Lower lobe of right lung (tissue), 2 donors: ENCODE data around the gene KIF5A. TPM values are rescaled to one million over a fixed set of nuclear protein-coding genes. Genes with fewer than 3 reads are reported as not detected.

Experiments used
- ATAC-seq, 2 donors: fragments of 200-7000 bp; cut with Tn5 transposase; one replicate each; pipeline ENCODE4 v1.9.1; 2020 to 2022; ENCODE audit warnings: mild to moderate bottlenecking in 2 of 2, moderate library complexity in 2 of 2
- DNase-seq: peaks from one replicate; pipeline ENCODE4 v3.0.0-alpha.2; 2020
- H3K27ac ChIP-seq: fragments of 200-600 bp; one replicate; pipeline ENCODE4 v1.8.0; 2022
- H3K27me3 ChIP-seq: fragments of 200-600 bp; one replicate; pipeline ENCODE4 v1.8.0; 2022; ENCODE audit warnings: low read depth
- H3K36me3 ChIP-seq: fragments of 200-600 bp; one replicate; pipeline ENCODE4 v1.8.0; 2022; ENCODE audit warnings: mild to moderate bottlenecking
- H3K4me1 ChIP-seq: fragments of 200-600 bp; one replicate; pipeline ENCODE4 v1.8.0; 2022
- H3K4me3 ChIP-seq: fragments of 200-600 bp; one replicate; pipeline ENCODE4 v1.8.0; 2022; ENCODE audit warnings: mild to moderate bottlenecking
- H3K9me3 ChIP-seq: fragments of 200-600 bp; one replicate; pipeline ENCODE4 v1.8.0; 2022
- CTCF ChIP-seq: fragments of 200-600 bp; IDR thresholded peaks from one replicate; pipeline ENCODE4 v1.8.0; 2022; ENCODE audit warnings: antibody characterized with exemption, mild to moderate bottlenecking
- intact Hi-C: fragments of 100-400 bp; cut with DNase I; formaldehyde crosslinking; loops from one replicate; pipeline ENCODE4 v1.11.0; 2022
- total RNA-seq: library from RNA; stranded (reverse); fragmentation: NEBNext Ultra II Directional; extraction: Animal tissue kit (Norgen Biotek cat#: 25700); gene quantifications from one replicate; pipeline ENCODE4 v1.2.1, GENCODE V29; 2021
- donor health status: DM: no; HTN: yes; CAD: no; lungs with severe emphysema.

The KIF5A gene
- total RNA-seq, 1 donor from 2014 or later: 0.09 TPM

GRCh38 chr12:57522887-57523705 is 26.7 kb upstream of the KIF5A start:
- Histone ChIP-seq H3K36me3 (peaks cover 42% of the 10 kb centered on the region), H3K9me3 (no peaks in the 10 kb centered on the region), H3K27ac (peak overlapping the region; percentile 97), H3K27me3 (no peaks in the 10 kb centered on the region), H3K4me1 (peaks cover 49% of the 10 kb centered on the region), H3K4me3 (peak overlapping the region; percentile 90)
- DNase-seq (peak; percentile 86), ATAC-seq (peak; percentile 2 to 13)
- intact Hi-C loops: no loop called here
- TF ChIP-seq CTCF: no peak

- intact Hi-C loops: no loop called here
- TF ChIP-seq CTCF: no peak
- Histone ChIP-seq H3K9me3 (no peaks in the 10 kb centered on the region), H3K27ac (peak overlapping the region; percentile 97), H3K4me1 (peaks cover 41% of the 10 kb centered on the region), H3K4me3 (peak overlapping the region; percentile 90), H3K36me3 (peaks cover 50% of the 10 kb centered on the region), H3K27me3 (no peaks in the 10 kb centered on the region)
- DNase-seq: no peak
- no peak for ATAC-seq
These were observed 25.9 kb upstream of the KIF5A start for GRCh38 chr12:57523706-57524614.

GRCh38 chr12:57524814-57525614 is 24.8 kb upstream of the KIF5A start:
- no peaks in the 10 kb centered on the region for H3K9me3 ChIP-seq
- peaks cover 60% of the 10 kb centered on the region for H3K36me3 ChIP-seq
- no peak overlapping the region for H3K4me3 ChIP-seq
- peaks cover 35% of the 10 kb centered on the region for H3K4me1 ChIP-seq
- ATAC-seq: no peak
- no peak overlapping the region for H3K27ac ChIP-seq
- H3K27me3 ChIP-seq: no peaks in the 10 kb centered on the region
- no peak for DNase-seq
- intact Hi-C loops: no loop called here
- no peak for TF ChIP-seq CTCF

- Histone ChIP-seq H3K4me3 (no peak overlapping the region), H3K27me3 (no peaks in the 10 kb centered on the region), H3K27ac (no peak overlapping the region), H3K4me1 (peaks cover 35% of the 10 kb centered on the region), H3K9me3 (no peaks in the 10 kb centered on the region), H3K36me3 (peaks cover 68% of the 10 kb centered on the region)
- no peak for TF ChIP-seq CTCF
- DNase-seq: no peak
- intact Hi-C loops: no loop called here
- ATAC-seq: no peak
These were observed 24.0 kb upstream of the KIF5A start for GRCh38 chr12:57525615-57526383.
